ENCODE results near the gene DCAF17.
"Not testable (repeated sequence)": the region's sequence is repeated elsewhere in the genome, so short reads cannot be mapped to it uniquely, and the experiment has no call there.

DCAF17 gene

DNA sequence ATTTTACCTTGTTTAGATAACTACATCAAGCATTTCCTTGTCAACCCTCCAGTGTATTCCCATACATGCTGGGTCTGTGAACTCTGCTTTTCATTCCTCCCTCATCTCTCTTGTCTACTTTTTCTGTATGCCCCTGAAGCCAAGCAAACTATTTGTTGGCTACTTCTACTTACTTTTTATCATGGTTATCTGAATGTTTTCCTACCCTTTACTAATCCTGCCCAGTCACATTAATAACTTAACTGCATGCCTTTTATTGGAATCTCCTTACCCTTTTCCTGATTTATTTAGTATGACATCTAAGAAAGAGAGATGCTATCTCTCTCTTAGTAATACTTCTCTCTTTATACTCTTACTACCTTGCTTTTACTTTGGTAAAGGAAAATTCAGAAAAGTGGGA is 17.0 kb downstream of the DCAF17 start:
- no peak for DNase-seq (ENCODE audit: low read depth in 2 of 2)

DNA sequence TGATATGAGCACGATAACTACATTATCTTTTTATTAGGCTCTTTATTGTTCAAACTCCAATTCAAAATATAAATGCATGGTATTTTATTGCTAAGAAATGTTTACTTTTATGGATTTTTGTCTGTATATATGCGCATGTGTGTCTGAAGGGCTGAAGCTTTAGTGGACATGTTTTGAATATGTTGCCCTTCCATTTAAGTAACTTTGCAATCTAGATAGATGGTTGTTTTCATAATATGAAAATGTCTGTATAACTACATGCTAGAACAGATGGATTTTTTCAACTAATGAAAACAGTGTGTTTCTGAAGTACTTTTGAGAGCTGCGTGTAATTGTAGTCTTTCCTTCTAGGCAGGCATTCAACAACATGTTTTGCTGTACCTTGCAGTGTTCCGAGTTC is 18.7 kb downstream of the DCAF17 start:
- no peak for DNase-seq (ENCODE audit: low read depth in 2 of 2)

DNA sequence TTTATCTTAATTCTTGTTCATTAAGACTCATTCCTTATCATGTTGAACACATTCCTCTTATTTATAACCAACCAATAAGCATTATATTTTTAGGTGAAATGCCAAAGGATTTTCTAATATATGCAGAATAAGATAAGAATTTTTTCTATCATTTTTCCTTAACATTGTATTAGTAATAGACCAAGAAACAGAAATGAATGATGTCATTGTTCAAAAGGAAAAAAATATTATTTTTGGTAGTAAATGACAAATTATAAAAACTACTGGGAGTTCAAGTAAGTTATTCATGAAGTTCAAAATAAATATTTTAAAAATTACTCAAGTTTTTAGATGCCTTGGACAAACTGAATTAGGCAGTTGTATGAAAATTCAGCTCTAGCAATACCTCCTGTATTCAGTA is 25.5 kb downstream of the DCAF17 start:
- no peak for DNase-seq (ENCODE audit: low read depth in 2 of 2)

DNA sequence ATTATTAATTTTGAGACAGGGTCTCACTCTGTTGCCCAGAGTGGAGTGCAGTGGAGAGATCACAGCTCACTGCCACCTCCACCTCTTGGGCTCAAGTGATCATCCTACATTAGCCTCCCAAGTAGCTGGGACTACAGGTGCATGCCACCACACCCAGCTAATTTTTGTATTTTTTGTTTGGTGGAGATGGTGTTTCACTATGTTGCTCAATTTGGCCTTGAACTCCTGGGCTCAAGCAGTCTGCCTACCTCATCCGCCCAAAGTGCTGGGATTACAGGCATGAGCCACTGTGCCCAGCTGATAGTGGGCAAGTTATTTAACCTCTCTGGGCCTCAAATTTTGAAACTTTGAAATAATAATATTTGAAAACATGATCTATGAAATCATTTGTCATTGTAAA is 26.5 kb downstream of the DCAF17 start:
- no peak for DNase-seq (ENCODE audit: low read depth in 2 of 2)

DNA sequence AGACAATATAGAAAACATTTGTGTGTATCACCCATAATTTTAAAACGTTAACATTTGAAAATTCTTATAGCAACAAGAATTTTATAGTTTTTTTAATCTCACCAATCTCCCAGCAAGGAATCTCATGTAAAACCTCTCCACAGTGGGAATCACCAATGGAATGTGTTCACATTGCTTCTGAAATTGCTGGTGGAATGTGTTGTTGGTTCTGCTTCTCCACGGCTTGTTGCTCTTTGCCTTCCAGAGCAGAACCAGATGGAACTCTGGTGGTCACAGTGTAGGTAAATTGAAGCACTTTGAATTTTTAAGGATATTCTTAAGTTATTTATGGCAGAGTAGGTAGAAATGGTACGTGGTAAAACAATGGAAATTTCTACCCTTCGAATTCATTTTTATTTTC is 35.1 kb downstream of the DCAF17 start:
- DNase-seq (ENCODE audit: low read depth in 2 of 2), result no peak

DNA sequence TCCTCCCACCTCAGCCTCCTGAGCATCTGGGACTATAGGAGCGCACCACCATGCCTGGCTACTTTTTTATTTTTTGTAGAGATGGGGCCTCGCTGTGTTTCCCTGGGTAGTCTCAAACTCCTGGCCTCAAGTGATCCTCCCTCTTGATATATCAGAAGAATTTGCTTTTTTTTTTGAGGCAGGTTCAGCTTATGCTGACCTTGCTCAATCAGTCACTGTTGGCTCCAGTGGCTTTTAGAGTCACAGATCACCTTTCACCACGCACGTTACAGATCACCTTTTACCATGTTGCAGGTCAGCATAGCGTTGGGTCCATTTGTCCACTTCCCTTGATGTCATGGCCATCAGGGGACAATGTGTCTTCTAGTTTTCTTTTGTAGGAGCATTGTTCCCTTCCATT is 36.1 kb downstream of the DCAF17 start:
- DNase-seq (ENCODE audit: low read depth in 2 of 2), result no peak

DNA sequence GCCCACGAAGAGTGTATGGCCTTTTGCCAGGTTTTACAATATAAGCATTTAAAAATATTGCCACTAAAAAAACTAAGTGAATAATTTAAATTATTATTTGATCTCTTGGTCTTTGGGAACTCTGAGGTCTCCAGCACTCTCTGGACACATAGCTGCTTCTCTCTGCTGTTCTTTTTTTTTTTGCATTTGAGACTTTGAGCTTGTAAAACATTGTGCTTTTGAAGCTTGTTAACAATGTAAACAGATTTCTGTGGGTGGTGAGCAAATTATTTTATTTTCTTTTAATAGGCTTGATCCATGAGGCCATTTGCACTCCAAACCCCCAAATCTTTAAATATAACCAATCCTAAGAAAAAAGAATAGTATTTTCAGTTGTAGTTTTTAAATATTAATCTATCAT is 42.0 kb downstream of the DCAF17 start:
- no peak for DNase-seq (ENCODE audit: low read depth in 2 of 2)

DNA sequence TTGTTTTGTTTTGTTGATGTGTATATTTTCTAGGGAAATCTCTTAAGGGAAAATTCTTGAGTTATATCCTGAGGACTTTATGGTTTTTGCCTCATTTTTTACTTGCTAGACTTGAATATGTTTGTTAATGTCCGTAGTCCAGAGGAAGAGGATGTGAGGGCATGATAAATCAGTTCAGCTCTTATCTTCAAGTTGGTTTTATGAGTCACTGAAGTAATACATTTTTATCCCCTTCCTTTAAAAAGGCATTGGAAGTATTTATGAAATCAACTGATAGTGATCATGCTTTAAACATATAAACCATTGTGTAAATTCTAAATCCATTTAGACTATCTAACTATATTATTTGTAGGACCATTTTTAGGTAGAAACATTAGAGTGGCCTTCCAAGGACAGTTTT is 44.3 kb downstream of the DCAF17 start:
- no peak for DNase-seq (ENCODE audit: low read depth in 2 of 2)

DNA sequence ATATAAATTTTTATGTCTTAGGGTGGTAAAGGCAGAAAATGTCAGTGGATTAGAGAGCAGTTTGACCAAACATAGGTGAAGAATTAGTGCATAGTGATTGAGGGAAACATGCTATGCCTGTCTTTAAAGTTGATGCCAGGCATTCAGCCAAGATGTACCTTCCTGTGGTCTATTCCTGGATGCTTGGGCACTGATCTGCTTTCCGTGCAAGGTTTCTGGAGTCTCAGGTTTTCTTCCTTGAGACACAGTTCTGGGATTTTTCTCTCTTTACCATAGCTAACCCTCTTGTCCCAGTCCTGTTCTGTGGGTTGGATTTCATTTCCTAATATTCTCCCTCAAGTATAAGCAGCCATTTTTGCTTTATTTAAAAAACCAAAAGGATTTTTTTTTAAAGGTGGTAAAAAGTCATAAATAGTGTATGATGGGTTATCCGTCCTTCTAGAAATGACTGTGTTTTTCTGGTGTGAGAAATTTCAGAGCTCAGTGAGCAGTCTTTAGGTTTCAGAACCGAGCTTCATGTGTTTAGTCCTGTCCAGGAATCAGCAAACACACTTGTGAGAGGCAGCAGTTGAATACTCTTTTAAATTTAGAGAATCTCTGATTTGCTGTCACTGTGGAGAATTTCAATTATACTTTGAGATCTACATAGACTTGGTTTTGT is 45.3 kb downstream of the DCAF17 start:
- no peak for DNase-seq (ENCODE audit: low read depth in 2 of 2)

DNA sequence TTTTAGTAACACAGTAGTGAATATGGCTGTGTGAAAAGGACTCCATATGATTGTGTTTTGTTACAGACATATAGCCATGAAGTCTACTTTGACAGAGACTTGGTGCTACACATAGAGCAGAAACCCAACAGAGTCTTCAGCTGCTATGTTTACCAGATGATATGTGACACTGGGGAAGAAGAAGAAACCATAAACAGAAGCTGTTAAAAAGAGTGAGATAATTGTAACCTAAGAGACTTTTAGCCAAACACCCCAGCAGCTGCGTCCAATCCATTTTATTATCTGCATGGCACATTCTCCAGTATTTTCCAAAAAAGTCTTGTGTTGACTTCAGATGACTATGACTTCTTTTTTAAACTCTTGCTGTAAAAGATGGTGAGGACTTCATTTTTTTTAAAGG is 46.9 kb downstream of the DCAF17 start:
- DNase-seq (ENCODE audit: low read depth in 2 of 2), result no peak

DNA sequence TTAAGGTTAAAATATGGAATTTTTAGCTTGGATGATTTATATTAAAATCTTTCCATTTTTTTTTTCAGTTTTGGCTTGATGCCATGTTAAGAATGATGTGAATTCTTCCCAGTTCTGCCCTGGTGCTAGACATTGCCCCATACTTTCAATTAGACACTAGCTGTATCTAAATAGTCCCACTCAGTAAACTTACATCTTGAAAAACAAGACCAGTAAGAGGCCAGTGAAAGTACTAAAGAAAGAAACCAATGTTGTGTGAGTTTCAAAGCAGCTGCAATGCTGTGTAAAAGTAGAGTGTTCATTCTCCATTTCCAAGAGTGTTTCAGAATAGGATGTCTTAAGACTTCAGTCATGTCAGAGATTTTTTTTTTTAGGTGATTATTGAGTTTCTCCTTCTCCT is 48.3 kb downstream of the DCAF17 start:
- DNase-seq (ENCODE audit: low read depth in 2 of 2), result no peak

DNA sequence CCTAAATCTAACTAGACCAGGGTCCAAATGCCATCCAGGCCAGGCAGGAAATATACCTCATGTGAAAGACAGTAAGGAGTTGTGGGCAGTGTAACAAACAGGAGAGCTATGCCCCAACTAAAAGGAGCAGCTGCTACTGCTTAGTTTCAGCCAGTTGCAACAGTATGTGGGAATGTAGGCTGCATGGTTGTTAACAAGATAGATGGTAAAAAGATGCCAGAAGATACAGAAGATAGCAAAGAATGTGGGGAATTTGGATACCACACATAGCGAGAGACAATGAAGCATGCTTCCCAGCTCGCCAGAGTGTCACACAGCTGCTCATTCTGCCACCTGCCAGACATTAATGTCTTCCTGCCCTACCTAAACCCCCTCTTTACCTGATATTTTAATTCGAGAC is 48.9 kb downstream of the DCAF17 start:
- DNase-seq (ENCODE audit: low read depth in 2 of 2), result no peak

DNA sequence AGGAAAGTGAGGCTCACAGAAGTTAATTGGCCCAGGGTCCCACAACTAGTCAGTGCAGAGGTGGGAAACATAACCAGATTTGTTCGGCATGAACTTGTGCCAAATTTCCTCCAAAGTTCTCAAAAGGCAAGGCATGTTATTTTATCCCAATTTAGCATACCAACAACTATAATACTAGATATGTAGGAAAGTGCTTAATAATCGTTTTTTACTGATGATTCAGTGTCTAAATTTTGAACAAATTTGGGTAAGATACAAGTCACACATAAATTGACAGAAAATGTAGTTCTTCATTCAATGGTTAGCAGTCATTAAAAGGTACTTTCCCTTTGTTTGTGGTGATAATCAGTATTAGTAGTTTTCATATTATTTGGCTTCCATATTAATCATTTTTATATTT is 49.8 kb downstream of the DCAF17 start:
- no peak for DNase-seq (ENCODE audit: low read depth in 2 of 2)

DNA sequence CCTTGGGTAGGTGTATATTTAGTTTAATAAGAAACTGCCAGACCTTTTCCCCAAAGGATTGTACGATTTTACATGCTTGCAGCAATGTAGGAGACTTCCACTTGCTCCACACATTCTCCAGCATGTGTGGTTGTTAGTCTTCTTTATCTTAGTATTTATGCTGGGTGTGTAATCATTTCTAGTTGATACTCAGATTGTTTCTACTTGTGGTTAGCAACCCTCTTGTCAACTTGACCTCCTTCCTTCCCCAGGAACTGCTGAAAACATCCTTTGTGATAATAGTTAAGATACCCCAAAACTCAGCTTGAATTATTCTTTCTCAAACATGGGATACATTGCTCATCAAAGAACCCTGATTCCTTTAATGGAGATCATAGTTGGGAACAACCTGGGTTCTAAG is 51.1 kb downstream of the DCAF17 start:
- DNase-seq (ENCODE audit: low read depth in 2 of 2), result no peak

DNA sequence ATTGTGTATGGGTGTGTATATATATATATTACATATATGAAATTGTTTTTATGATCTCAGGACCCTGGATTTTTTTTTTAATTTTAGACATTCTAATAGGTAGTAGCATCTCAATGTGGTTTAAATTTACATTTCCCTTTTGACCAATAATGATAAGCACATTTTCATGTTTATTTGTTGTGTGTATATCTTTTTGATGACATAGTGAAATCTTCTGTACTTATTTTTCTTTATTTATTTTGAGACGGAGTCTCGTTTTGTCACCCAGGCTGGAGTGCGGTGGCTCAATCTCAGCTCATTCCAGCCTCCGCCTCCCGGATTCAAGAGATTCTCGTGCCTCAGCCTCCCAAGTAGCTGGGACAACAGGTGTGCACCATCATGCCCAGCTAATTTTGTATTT is 53.2 kb downstream of the DCAF17 start:
- DNase-seq (ENCODE audit: low read depth in 2 of 2), result no peak

DNA sequence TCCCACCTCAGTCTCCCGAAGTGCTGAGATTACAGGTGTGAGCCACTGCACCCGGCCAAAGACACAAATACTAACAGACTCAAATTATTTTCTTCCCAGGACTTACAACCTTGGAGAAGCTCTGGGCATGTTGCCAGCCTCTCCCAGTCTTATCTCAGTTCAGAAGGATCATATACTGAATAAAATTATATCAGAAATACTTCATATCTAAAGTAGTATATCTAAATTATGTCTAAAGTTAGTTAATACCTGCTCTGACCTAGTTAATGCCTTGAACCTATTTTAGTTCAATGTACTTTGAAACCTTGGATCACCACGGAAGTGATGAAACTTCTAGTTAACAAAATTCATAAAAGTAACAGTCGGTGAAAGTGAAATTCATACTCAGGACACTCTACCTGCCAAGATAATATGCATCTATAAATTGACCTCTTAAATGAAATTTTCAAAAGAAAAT is 53.8 kb downstream of the DCAF17 start:
- DNase-seq (ENCODE audit: low read depth in 2 of 2), result no peak

DNA sequence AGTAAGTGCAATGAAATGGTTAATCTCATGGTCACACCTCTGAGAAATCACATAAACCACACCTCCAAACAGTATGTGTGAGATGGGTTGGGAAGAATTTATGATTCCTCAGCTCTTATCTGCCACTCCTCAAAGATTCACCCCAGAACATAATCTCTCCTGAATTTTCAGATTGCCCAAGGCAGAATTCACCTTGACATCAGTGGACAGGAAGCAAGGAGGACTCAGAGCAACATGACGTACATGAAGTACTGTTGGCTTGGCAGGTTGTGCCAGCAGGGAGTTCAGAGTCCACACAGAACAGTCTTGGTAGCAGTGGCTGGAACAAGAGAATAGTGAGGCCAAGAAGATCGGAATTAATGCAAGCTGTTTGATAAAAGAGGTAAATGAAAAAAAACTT is 56.6 kb downstream of the DCAF17 start:
- no peak for DNase-seq (ENCODE audit: low read depth in 2 of 2)

DNA sequence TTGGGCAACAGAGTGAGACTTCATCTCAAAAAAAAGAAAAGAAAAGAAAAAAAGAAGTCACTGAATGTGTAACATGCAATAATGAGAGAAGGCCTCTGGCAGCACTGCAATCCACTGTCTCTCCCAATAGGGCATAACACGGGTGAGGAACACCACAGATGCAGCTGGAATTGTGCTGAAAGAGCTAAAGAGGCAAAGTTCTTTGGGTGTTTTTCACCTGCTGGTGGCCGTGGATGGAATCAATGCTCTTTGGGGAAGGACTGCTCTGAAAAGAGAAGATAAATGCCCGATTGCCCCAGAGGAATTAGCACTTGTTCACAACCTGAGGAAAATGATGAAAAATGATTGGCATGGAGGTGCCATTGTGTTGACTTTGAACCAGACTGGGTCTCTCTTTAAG is 57.3 kb downstream of the DCAF17 start:
- DNase-seq (ENCODE audit: low read depth in 2 of 2), result no peak

DNA sequence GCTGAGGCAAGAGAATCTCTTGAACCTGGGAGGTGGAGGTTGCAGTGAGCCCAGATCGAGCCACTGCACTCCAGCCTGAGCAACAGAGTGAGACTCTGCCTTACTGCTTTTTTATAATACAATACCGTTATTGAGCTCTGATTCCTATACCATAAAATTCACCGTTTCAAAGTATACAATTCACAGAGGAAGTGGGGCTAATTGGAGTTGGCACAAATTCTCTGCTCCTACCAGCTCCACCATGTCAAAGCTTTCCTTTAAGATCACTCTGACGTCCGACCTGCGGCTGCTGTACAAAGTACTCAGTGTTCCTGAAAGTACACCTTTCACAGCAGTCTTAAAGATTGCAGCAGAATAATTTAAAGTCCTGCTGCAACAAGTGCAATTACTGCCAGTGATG is 58.6 kb downstream of the DCAF17 start:
- no peak for DNase-seq (ENCODE audit: low read depth in 2 of 2)

DNA sequence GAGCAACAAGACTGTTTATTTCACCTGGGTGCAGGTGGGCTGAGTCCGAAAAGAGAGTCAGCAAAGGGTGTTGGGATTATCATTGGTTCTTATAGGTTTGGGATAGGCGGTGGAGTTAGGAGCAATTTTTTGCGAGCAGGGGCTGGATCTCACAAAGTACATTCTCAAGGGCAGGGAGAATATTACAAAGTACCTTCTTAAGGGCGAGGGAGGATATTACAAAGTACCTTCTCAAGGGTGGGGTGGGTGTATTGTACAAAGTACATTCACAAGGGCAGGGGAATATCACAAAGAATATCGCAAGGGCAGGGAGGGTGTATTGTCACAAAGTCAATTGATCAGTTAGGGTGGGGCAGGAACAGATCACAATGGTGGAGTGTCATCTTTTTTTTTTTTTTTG is 63.6 kb downstream of the DCAF17 start:
- not testable (repeated sequence) for DNase-seq (ENCODE audit: low read depth in 2 of 2)

DNA sequence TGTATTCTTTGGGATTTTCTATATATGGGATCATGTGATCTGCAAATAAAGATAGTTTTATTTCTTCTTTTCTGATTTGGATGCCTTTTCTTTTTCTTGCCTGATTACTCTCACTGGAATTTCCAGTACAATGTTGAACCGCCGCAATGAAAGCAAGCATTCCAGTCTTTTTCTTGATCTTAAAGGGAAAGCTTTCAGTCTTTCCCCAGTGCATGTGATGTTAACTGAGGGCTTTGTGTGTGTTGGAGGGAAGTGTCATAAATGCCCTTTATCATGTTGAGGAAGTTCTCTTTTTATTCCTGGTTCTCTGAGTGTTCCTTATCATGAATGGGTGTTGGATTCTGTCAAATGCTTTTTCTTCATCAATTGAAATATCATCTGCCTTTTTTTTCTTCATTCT is 71.3 kb downstream of the DCAF17 start:
- no peak for DNase-seq (ENCODE audit: low read depth in 2 of 2)

DNA sequence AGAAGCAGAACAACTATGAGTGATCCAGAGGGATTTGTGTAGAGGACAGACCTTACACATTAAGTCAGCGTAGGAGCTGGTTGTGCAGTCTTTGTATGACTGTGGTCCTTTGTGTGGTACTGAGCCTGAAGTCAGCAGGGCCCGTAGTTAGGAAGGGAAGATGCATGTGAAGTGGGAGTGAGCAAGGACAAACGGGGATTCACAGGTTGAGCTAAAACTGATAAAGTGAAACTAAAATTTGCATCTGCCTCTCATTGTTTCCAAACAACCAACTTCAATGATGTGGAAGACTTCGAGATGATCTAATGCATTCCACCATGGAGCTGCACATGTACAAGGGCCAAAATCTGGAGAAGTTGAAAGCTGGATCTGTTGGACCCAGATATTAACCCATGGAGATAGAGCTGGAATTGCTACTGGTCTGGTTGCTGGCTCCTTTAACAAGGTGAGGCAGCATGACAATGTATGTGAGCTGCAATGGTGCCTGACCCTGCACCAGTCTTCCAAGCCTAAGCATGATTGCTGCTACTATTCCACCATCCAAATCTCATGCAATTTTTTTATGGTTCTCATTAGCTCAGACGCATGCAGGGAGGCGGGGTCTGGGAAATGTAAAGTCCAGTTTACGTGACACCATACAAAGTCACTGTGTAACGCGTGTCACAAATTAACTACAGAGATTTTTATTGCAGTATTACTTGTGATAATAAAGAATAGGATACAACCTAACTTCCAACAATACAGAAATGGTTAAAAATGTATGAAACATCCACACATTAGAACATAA is 76.1 kb downstream of the DCAF17 start:
- no peak for DNase-seq (ENCODE audit: low read depth in 2 of 2)

DNA sequence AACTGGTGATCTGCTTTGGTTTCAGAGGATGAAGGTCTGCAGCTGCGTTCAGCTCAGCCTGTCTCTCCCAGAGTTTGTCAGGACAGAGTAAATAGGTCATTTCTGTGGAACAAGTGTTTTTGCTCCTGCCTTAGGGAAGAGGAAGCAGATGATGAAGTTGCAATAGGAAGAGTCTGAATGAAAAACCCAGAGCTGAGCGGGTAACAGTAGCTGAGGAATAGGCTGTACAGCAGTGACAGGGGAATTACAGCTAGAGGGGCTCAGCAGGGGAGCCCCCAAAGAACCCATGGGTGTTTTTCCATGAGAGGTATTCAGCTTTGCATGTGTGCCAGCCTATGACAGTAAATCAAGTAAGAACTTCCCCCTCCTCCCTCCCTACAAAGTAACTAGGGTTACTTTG is 78.0 kb downstream of the DCAF17 start:
- no peak for DNase-seq (ENCODE audit: low read depth in 2 of 2)

Data from stimulated activated CD4-positive, alpha-beta T cell treated with anti-CD3 and anti-CD28 coated beads, Interleukin-1b, Interleukin-23, amount 100 ng/mL, for 1 hour (primary cell).